HG03558 (cell line): Measurements from ENCODE around the gene DNAJC11.
"Not testable (repeated sequence)": the region's sequence is repeated elsewhere in the genome, so short reads cannot be mapped to it uniquely, and the experiment has no call there.

ENCODE experiments used
- ATAC-seq: cut with Tn5 transposase; IDR thresholded peaks from one replicate; pipeline ENCODE4 v1.9.1; 2021; ENCODE audit warnings: moderate number of reproducible peaks; ENCODE audit not compliant: unreplicated experiment; ENCODE audit errors: extremely low read depth

Gene DNAJC11

GRCh38 chr1:6657138-6657537 is 44.5 kb downstream of the DNAJC11 start:
- no peak for ATAC-seq

DNA sequence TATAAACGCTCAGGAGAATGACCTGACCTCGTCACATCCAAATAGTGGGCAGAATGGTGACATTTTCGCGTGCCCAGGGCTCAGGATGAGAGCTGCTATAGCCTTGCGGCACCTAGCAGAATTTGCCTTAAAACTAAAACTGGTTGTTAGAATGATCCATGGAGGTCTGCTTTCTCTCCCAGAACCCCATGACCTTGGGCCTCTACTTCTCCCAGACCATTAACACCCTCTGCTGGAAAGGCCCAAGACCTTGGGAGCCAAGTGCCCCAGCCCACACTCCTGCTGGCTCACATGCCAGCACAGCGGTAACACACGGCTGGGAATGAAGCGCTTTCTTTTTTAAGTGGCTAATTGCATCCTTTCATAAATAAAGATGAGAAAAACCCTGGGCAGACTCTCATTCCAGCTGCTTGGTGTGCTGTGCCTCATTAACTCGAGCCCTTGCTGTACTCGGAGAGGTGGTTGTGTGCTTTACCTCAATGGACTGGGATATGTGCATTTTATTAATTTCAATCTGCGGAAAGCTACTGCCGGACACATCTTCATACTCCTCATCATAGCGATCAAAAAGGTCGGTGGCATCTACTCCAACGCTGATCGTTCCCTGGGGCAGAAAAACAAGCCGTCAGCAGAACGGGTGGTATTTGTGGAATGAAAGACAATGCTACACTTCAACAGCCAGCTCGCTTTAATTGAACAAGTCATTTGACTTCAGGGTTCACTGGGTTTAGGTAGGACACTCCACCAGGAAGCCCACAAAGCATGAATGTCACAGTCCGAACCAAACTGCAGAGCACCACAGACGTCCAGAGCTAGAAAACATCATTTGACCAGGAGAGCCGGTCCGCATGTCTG is 48.0 kb downstream of the DNAJC11 start:
- no peak for ATAC-seq

GRCh38 chr1:6652986-6653385 is 48.6 kb downstream of the DNAJC11 start:
- no peak for ATAC-seq

DNA sequence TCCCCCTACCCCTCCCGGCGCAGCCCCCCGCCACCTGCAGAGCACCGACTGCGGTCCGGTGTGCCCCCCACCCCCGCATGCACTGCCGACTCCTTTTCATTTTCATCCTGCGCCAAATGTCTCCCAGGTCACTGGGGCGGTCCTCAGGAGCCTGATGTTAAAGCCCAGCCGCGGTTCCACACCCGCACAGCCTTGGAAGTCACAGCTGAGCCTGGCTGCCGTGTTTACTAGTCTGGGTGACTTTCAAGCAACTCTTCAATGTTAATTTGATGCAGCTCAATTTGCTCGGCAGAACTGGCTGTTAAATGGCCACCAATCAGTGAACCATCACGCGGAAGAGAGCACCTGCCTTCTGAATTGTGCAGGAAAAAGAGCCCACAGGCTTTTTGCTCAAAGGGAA is 49.7 kb downstream of the DNAJC11 start:
- no peak for ATAC-seq

- no peak for ATAC-seq
Measured at GRCh38 chr1:6648556-6648955, 53.1 kb downstream of the DNAJC11 start.

DNA sequence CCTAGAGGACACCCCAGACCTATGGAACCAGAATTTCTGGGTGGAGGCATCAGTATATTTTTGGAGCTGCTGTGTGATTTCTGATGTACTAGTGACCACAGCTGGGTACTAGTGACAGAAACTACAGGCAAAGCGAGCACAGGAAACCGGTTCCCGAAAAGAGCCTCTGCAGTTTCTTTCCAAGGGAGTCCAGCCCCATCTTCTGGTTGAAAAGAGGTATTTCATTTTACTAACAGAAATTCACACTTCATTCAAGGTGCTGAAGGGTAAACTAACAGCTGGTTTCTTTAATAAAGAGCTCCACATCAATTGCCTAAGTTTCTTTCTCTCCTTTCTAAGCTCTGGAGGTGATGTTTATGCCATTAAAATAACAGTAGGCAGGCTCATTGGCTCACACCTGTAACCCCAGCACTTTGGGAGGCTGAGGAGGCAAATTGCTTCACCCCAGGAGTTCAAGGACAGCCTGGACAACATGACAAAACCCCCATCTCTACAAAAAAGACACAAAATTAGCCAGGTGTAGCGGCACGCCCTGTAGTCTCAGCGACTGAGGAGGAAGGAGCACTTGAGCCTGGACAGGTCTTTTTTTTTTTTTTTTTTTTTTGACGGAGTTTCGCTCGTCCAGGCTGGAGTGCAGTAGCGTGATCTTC is 55.0 kb downstream of the DNAJC11 start:
- ATAC-seq: no peak

DNA sequence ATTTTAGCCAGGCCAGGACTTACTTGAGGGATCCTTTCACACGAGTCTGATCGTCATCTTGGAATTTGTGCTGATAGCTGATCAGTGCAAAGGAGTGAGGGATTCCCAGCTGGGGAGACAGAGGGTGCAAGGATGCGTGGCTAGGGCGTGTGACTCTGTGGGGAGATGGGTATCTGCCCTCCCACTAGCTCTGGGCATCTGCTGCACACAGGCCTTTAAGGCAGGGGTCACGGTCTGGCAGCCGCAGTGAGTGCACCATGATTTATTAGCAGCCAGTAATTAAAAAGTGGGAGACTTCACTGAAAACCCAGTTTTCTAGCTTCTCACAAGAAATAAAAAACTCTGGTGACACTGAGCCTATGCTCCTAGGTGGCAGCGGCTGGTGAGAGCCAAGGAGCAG is 56.6 kb downstream of the DNAJC11 start:
- ATAC-seq: no peak

- ATAC-seq: not testable (repeated sequence)
Measured at GRCh38 chr1:6640867-6641266, 60.7 kb downstream of the DNAJC11 start.

- no peak for ATAC-seq
Measured at GRCh38 chr1:6638226-6638625, 63.4 kb downstream of the DNAJC11 start.

DNA sequence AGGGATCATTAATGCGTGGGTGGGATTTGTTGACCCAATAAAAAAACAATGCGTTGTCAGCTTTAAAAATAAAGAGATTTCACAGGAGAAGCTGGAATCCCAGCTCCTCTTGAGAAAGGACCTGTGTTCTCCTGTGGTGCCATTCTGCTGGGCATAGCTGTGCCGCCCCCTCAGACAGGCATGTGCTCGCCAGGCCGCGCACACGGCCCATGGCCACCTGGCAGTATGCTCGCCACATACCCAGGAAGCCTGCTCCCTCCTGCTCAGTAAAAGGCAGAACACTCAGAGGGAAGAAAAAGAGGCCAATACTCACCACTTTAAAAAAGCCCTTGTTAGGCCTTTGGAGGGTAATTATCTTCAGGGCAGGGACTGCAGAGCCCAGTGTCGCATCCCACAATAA is 63.8 kb downstream of the DNAJC11 start:
- ATAC-seq: no peak

DNA sequence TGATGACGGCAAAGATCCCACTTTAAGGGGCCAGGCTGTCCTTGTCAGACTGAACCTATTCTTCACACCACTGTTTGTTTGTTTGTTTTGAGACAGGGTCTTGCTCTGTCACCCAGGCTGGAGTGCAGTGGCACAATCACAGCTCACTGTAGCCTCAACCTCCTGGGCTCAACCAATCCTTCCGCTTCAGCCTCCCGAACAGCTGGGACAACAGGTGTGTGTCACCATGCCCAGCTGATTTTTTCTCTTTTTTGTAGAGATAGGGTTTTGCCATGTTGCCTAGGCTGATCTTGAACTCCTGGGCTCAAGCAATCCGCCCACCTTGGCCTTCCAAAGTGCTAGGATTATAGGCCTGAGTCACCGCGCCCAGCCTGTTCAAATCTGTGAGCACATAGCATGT is 64.8 kb downstream of the DNAJC11 start:
- ATAC-seq: not testable (repeated sequence)

- no peak for ATAC-seq
Measured at GRCh38 chr1:6635910-6636760, 65.5 kb downstream of the DNAJC11 start.

- ATAC-seq: no peak
Measured at GRCh38 chr1:6635161-6635909, 66.3 kb downstream of the DNAJC11 start.

GRCh38 chr1:6634371-6635052 is 67.1 kb downstream of the DNAJC11 start:
- no peak for ATAC-seq

DNA sequence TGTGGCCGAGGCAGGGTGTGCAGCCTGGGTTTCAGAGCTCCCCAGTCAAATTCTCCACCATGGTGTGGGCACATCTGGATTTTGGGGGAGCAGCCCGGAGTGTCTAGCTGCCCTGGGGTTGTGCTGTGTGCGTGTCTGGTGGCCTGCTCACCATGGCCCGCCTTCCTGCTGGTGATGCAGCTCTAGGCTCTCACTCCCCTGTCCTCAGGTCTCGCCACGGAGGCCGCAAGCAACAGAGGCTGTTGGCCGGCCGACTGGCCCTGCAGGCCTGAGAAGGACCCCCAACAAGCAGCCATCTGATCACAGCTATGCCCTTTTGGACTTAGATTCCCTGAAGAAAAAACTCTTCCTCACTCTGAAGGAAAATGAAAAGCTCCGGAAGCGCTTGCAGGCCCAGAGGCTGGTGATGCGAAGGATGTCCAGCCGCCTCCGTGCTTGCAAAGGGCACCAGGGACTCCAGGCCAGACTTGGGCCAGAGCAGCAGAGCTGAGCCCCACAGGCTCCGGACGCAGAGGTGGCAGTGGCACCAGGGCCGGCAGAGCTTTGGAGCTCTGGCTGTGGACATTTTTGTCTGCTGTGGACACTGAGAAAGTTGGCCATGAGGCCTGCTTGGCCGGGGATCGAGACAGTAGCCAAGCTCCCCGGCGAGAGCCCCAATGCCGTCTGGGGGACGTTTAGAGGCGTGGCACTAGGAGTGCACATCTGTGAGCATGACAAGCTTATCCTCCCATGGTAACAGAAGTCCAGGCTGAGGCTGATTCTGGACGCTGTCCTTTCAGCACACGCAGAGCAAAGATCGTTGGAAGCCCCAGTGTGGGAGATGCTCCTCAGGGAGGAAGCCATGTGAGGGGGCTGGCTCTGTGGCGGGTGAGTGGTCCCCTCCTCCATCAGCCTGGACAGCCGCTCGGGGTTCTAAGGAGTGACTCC is 68.8 kb downstream of the DNAJC11 start:
- no peak for ATAC-seq

GRCh38 chr1:6631058-6631457 is 70.6 kb downstream of the DNAJC11 start:
- ATAC-seq: no peak

GRCh38 chr1:6630027-6630426 is 71.6 kb downstream of the DNAJC11 start:
- no peak for ATAC-seq

DNA sequence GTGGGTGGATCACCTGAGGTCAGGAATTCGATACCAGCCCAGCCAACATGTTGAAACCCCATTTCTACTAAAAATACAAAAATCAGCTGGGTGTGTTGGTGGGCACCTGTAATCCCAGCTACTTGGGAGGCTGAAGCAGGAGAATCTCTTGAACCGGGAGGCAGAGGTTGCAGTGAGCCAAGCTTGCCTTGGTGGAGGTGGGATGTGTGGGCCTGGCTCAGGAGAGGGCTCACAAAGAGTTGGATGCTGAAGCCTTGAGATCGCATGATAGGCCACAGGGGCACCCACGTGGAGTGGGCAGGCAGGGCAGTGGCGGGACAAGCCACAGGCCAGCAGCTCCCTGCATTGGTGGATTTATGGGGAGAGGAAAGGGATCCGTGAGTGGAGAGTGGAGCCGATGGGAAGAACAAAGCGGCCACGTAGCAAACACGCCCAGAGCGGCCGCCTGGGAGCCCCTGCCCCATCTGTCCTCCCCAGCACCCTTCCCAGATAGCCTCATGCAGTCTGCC is 72.6 kb downstream of the DNAJC11 start:
- no peak for ATAC-seq
